ENCODE results near the gene TGFA. TPM values are rescaled to one million over a fixed set of nuclear protein-coding genes. Genes with fewer than 3 reads are reported as not detected.

The TGFA gene
- total and polyA plus RNA-seq, 4 donors: 1.1 to 2.9 (median 1.7) TPM

GRCh38 chr2:70596293-70596692 is 42.7 kb upstream of the TGFA start:
- no peak overlapping the region for H3K4me3 ChIP-seq (ENCODE audit: low read depth in 1 of 3, low read length in 3 of 3)
- no peak overlapping the region for H3K27ac ChIP-seq (ENCODE audit: low read depth in 1 of 2, low read length in 2 of 2)
- DNase-seq (ENCODE audit: low spot score): no peak
- TF ChIP-seq EGR1 (IDR thresholded peaks at IDR 0.05; ENCODE audit: low read depth in 2 of 2): no peak
- no peak for TF ChIP-seq TAF1 (conservative IDR thresholded peaks at IDR 0.05)
- no peak for TF ChIP-seq RAD21 (IDR thresholded peaks at IDR 0.05)
- TF ChIP-seq, protein P1, sequence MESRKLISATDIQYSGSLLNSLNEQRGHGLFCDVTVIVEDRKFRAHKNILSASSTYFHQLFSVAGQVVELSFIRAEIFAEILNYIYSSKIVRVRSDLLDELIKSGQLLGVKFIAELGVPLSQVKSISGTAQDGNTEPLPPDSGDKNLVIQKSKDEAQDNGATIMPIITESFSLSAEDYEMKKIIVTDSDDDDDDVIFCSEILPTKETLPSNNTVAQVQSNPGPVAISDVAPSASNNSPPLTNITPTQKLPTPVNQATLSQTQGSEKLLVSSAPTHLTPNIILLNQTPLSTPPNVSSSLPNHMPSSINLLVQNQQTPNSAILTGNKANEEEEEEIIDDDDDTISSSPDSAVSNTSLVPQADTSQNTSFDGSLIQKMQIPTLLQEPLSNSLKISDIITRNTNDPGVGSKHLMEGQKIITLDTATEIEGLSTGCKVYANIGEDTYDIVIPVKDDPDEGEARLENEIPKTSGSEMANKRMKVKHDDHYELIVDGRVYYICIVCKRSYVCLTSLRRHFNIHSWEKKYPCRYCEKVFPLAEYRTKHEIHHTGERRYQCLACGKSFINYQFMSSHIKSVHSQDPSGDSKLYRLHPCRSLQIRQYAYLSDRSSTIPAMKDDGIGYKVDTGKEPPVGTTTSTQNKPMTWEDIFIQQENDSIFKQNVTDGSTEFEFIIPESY (IDR thresholded peaks at IDR 0.05): no peak
- TF ChIP-seq FOXA2 (IDR thresholded peaks at IDR 0.05): no peak
- no peak for TF ChIP-seq YY1 (IDR thresholded peaks at IDR 0.05)
- TF ChIP-seq NR2F2 (IDR thresholded peaks at IDR 0.05): no peak
- no peaks in the 10 kb centered on the region for H3K4me1 ChIP-seq (ENCODE audit: control insufficient read depth in 4 of 4, insufficient read depth in 4 of 4, low read length in 3 of 4)
- H3K9ac ChIP-seq (ENCODE audit: low read depth in 1 of 2, low read length in 2 of 2): no peak overlapping the region
- H3K27me3 ChIP-seq (ENCODE audit: control insufficient read depth in 4 of 4, insufficient read depth in 4 of 4, low read length in 3 of 4): peaks cover 0 to 3% (median 0%) of the 10 kb centered on the region in 4 donors
- no peaks in the 10 kb centered on the region for H3K36me3 ChIP-seq (ENCODE audit: control insufficient read depth in 4 of 4, insufficient read depth in 3 of 4, low read depth in 1 of 4, low read length in 3 of 4)
- H3K9me3 ChIP-seq (ENCODE audit: control insufficient read depth in 4 of 4, low read length in 3 of 4): no peaks in the 10 kb centered on the region
- WGBS: 83% methylated on average over 6 of the region's 6 CpGs

DNA sequence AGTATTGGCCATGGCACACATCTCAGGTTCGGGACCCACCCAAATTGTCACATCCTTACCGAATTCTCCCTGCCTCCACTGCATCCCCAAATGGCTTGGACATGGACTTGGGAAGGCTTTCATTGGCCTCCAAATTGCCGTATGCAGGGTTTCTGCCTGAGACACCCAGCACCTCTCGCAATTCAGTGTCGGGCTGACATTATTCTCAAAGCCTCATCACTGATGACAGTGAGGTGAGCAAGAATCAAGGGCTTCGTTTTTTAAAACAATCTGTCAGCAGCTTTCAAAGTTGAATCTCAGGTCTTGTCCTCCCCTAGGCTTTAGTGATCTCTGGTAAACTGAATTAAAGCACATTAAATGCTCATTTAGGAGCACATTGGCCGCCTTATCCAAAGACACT is 29.5 kb upstream of the TGFA start:
- Histone ChIP-seq H3K4me3 (ENCODE audit: low read depth in 1 of 3, low read length in 3 of 3) (no peak overlapping the region), H3K36me3 (ENCODE audit: control insufficient read depth in 4 of 4, insufficient read depth in 3 of 4, low read depth in 1 of 4, low read length in 3 of 4) (no peaks in the 10 kb centered on the region), H3K4me1 (ENCODE audit: control insufficient read depth in 4 of 4, insufficient read depth in 4 of 4, low read length in 3 of 4) (no peaks in the 10 kb centered on the region), H3K9ac (ENCODE audit: low read depth in 1 of 2, low read length in 2 of 2) (no peak overlapping the region), H3K27me3 (ENCODE audit: control insufficient read depth in 4 of 4, insufficient read depth in 4 of 4, low read length in 3 of 4) (peaks cover 0 to 2% (median 0%) of the 10 kb centered on the region in 4 donors), H3K9me3 (ENCODE audit: control insufficient read depth in 4 of 4, low read length in 3 of 4) (no peaks in the 10 kb centered on the region), H3K27ac (ENCODE audit: low read depth in 1 of 2, low read length in 2 of 2) (no peak overlapping the region)
- no peak for DNase-seq (ENCODE audit: low spot score)
- 85% methylated on average over 7 of the region's 7 CpGs for WGBS
- no peak for TF ChIP-seq RXRA (IDR thresholded peaks at IDR 0.05)
- TF ChIP-seq HNF4G (IDR thresholded peaks at IDR 0.05): no peak
- TF ChIP-seq TAF1 (conservative IDR thresholded peaks at IDR 0.05): no peak
- TF ChIP-seq RAD21 (IDR thresholded peaks at IDR 0.05): no peak
- TF ChIP-seq CTCF (IDR thresholded peaks at IDR 0.05; ENCODE audit: low read depth, low read length, missing input control): no peak
- TF ChIP-seq JUND (IDR thresholded peaks at IDR 0.05): no peak

GRCh38 chr2:70580352-70580751 is 26.7 kb upstream of the TGFA start:
- H3K27ac ChIP-seq (ENCODE audit: low read depth in 1 of 2, low read length in 2 of 2): no peak overlapping the region
- H3K36me3 ChIP-seq (ENCODE audit: control insufficient read depth in 4 of 4, insufficient read depth in 3 of 4, low read depth in 1 of 4, low read length in 3 of 4): no peaks in the 10 kb centered on the region
- no peak overlapping the region for H3K9ac ChIP-seq (ENCODE audit: low read depth in 1 of 2, low read length in 2 of 2)
- peaks cover 0 to 2% (median under 1%) of the 10 kb centered on the region in 4 donors for H3K27me3 ChIP-seq (ENCODE audit: control insufficient read depth in 4 of 4, insufficient read depth in 4 of 4, low read length in 3 of 4)
- H3K4me1 ChIP-seq (ENCODE audit: control insufficient read depth in 4 of 4, insufficient read depth in 4 of 4, low read length in 3 of 4): no peaks in the 10 kb centered on the region
- DNase-seq (ENCODE audit: low spot score): no peak
- H3K4me3 ChIP-seq (ENCODE audit: low read depth in 1 of 3, low read length in 3 of 3): no peak overlapping the region
- TF ChIP-seq HNF4A (conservative IDR thresholded peaks at IDR 0.05) (no peak), MAX (IDR thresholded peaks at IDR 0.05) (no peak)
- no peaks in the 10 kb centered on the region for H3K9me3 ChIP-seq (ENCODE audit: control insufficient read depth in 4 of 4, low read length in 3 of 4)

Measured in liver (tissue), 9 donors.